PFSK-1 (cell line): ENCODE measurements around the gene SWAP70.

ENCODE experiments used
- FOXP2 ChIP-seq: optimal IDR thresholded peaks from 2 replicates; pipeline ENCODE3; 2011; ENCODE audit warnings: borderline replicate concordance, control low read depth, inconsistent platforms; ENCODE audit not compliant: insufficient read depth; ENCODE audit errors: extremely low read length, extremely low read depth
- POLR2AphosphoS5 ChIP-seq: IDR thresholded peaks from 2 replicates; pipeline ENCODE4 v1.6.1; 2012; ENCODE audit warnings: low read depth, mild to moderate bottlenecking, control low read depth, low read length, moderate library complexity
- REST ChIP-seq, 2 experiments: IDR thresholded peaks; 2 replicates each; pipeline versions ENCODE4 v1.6.1 to v1.8.0; 2011 to 2012; ENCODE audit warnings: low read depth in 2 of 2, low read length in 2 of 2, control low read depth in 1 of 2, inconsistent platforms in 1 of 2, mild to moderate bottlenecking in 1 of 2, moderate library complexity in 1 of 2; ENCODE audit not compliant: insufficient read depth in 1 of 2
- SIN3A ChIP-seq: IDR thresholded peaks from 2 replicates; pipeline ENCODE4 v1.6.1; 2012; ENCODE audit warnings: mild to moderate bottlenecking, low read length, moderate library complexity, borderline replicate concordance; ENCODE audit not compliant: insufficient read depth
- TAF1 ChIP-seq: IDR thresholded peaks from 2 replicates; pipeline ENCODE4 v1.6.1; 2012; ENCODE audit warnings: low read length, control low read depth, borderline replicate concordance; ENCODE audit not compliant: insufficient read depth

SWAP70 gene

GRCh38 chr11:9639099-9639498 lies 24.8 kb upstream of the SWAP70 start:
- TF ChIP-seq FOXP2 (no peak), SIN3A (no peak), POLR2AphosphoS5 (no peak), REST (IDR thresholded peaks at IDR 0.05; ENCODE audit: insufficient read depth in 1 of 2, low read depth in 2 of 2, low read length in 2 of 2) (no peak), TAF1 (no peak)

- no peak for TF ChIP-seq TAF1
Observed at GRCh38 chr11:9639985-9640384, 23.9 kb upstream of the SWAP70 start.

GRCh38 chr11:9642894-9643293 lies 21.0 kb upstream of the SWAP70 start:
- TF ChIP-seq REST (IDR thresholded peaks at IDR 0.05; ENCODE audit: insufficient read depth in 1 of 2, low read depth in 2 of 2, low read length in 2 of 2), result no peak
- TF ChIP-seq FOXP2, result no peak
- no peak for TF ChIP-seq SIN3A
- TF ChIP-seq POLR2AphosphoS5, result no peak
- TF ChIP-seq TAF1, result no peak

- TF ChIP-seq REST (IDR thresholded peaks at IDR 0.05; ENCODE audit: insufficient read depth in 1 of 2, low read depth in 2 of 2, low read length in 2 of 2), result no peak
- TF ChIP-seq POLR2AphosphoS5, result no peak
- no peak for TF ChIP-seq FOXP2
- TF ChIP-seq SIN3A, result no peak
- TF ChIP-seq TAF1, result no peak
Observed at GRCh38 chr11:9643751-9644150, 20.1 kb upstream of the SWAP70 start.

GRCh38 chr11:9645881-9646280 lies 18.0 kb upstream of the SWAP70 start:
- no peak for TF ChIP-seq SIN3A
- TF ChIP-seq POLR2AphosphoS5, result no peak
- TF ChIP-seq FOXP2, result no peak
- TF ChIP-seq REST (IDR thresholded peaks at IDR 0.05; ENCODE audit: insufficient read depth in 1 of 2, low read depth in 2 of 2, low read length in 2 of 2), result no peak
- no peak for TF ChIP-seq TAF1

- TF ChIP-seq SIN3A (no peak), POLR2AphosphoS5 (no peak), FOXP2 (no peak), REST (IDR thresholded peaks at IDR 0.05; ENCODE audit: insufficient read depth in 1 of 2, low read depth in 2 of 2, low read length in 2 of 2) (no peak), TAF1 (no peak)
Observed at GRCh38 chr11:9646324-9646723, 17.6 kb upstream of the SWAP70 start.
